DOHH2 (cell line): ENCODE results near the gene MGAT4B.

ENCODE experiments used
- CTCF ChIP-seq: fragments of 200-600 bp; sonication (generic); IDR thresholded peaks from one replicate; pipeline ENCODE4 v1.5.1; 2014; ENCODE audit warnings: antibody characterized with exemption, mild to moderate bottlenecking, low read depth, low read length; ENCODE audit not compliant: poor library complexity, severe bottlenecking
- EZH2phosphoT487 ChIP-seq: fragments of 200-600 bp; sonication (generic); IDR thresholded peaks from 2 replicates; pipeline ENCODE4 v1.6.1; 2017; ENCODE audit warnings: borderline replicate concordance, mild to moderate bottlenecking, antibody characterized with exemption, low read length, moderate library complexity, mixed read lengths

- no peak for TF ChIP-seq CTCF
- no peak for TF ChIP-seq EZH2phosphoT487
Observed at GRCh38 chr5:179800696-179801201, 5.9 kb downstream of the MGAT4B start.
